HEK293T (cell line): ENCODE results near the gene ADGRB3.

ENCODE experiments used
- ELF4 ChIP-seq: fragments of 450-650 bp; IDR thresholded peaks from 2 replicates; pipeline ENCODE4 v1.6.1; 2017; ENCODE audit warnings: antibody characterized with exemption
- HDGF ChIP-seq: fragments of 450-650 bp; IDR thresholded peaks from 2 replicates; pipeline ENCODE4 v1.6.1; 2017; ENCODE audit warnings: antibody characterized with exemption, borderline replicate concordance
- ZNF384 ChIP-seq: fragments of 450-650 bp; IDR thresholded peaks from 2 replicates; pipeline ENCODE4 v1.6.1; 2016

DNA sequence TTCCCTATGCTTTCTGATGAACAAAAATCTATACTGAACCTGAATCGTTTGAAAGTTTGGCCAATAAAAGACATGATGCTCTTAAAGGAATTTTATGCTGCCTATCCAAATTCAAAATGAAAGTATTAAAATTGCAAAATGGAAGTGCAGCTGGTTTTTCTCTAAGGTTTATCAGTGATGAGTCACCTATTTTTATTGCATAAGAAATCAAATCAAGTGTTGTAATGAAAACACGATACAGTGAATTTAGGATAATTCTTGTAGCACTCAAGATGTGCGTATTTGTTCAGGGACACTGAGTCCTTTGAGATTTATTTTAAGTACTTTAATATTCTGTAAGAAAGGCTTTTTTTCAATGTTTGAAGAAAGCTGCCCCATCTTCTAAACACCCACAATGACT lies 409.5 kb downstream of the ADGRB3 start:
- no peak for TF ChIP-seq HDGF
- no peak for TF ChIP-seq ZNF384
- TF ChIP-seq ELF4 = no peak
